ENCODE measurements around the gene FAM219B. TPM values are rescaled to one million over a fixed set of nuclear protein-coding genes. Genes with fewer than 3 reads are reported as not detected.

FAM219B gene
- total RNA-seq, 2 donors from 2014 or later, result 25.4 to 42.8 TPM

- ATAC-seq, result no peak
- Histone ChIP-seq H3K9me3 (no peaks in the 10 kb centered on the region), H3K27ac (no peak overlapping the region), H3K4me1 (no peaks in the 10 kb centered on the region), H3K36me3 (replicated peaks in 1 of 2; ENCODE audit: insufficient read depth in 1 of 2, low read depth in 2 of 2) (no peaks in the 10 kb centered on the region), H3K4me3 (no peak overlapping the region), H3K27me3 (no peaks in the 10 kb centered on the region)
- intact Hi-C loops (cut with DNase I), result no loop called here
- DNase-seq, result no peak
- 86 to 97% methylated on average over 5 to 6 of the region's 6 CpGs for WGBS, 2 donors
- TF ChIP-seq CTCF (IDR thresholded peaks at IDR 0.05), result no peak
- no peak for TF ChIP-seq POLR2A (IDR thresholded peaks at IDR 0.05)
These were observed 24.1 kb downstream of the FAM219B start for GRCh38 chr15:74882528-74882927.

GRCh38 chr15:74878273-74878672 is 28.4 kb downstream of the FAM219B start:
- Histone ChIP-seq H3K4me1 (no peaks in the 10 kb centered on the region), H3K27me3 (no peaks in the 10 kb centered on the region), H3K9me3 (no peaks in the 10 kb centered on the region), H3K36me3 (replicated peaks in 1 of 2; ENCODE audit: insufficient read depth in 1 of 2, low read depth in 2 of 2) (no peaks in the 10 kb centered on the region), H3K27ac (no peak overlapping the region), H3K4me3 (no peak overlapping the region)
- no peak for ATAC-seq
- intact Hi-C loops (cut with DNase I), result no loop called here
- no peak for DNase-seq
- TF ChIP-seq CTCF (IDR thresholded peaks at IDR 0.05) (no peak), POLR2A (IDR thresholded peaks at IDR 0.05) (no peak)
- WGBS, 2 donors, result 65 to 67% methylated on average over 4 of the region's 4 CpGs

- TF ChIP-seq POLR2A (IDR thresholded peaks at IDR 0.05), result no peak
- TF ChIP-seq CTCF (IDR thresholded peaks at IDR 0.05), result peak in 1 of 7 experiments; percentile 5
- Histone ChIP-seq H3K4me1 (peaks cover 35% of the 10 kb centered on the region), H3K27ac (peak overlapping the region in 3 of 4 donors; percentile 72 to 97 (median 97)), H3K36me3 (replicated peaks in 1 of 2; ENCODE audit: insufficient read depth in 1 of 2, low read depth in 2 of 2) (no peaks in the 10 kb centered on the region), H3K9me3 (no peaks in the 10 kb centered on the region), H3K4me3 (peak overlapping the region; percentile 42 to 63), H3K27me3 (no peaks in the 10 kb centered on the region)
- 22 to 30% methylated on average over 11 to 16 of the region's 16 CpGs for WGBS, 2 donors
- intact Hi-C loops (cut with DNase I), result no loop called here
- ATAC-seq, result peak; percentile 19
- DNase-seq, result peak; percentile 24 to 35 (median 31)
These were observed 32.8 kb downstream of the FAM219B start for GRCh38 chr15:74873756-74874424.

GRCh38 chr15:74873036-74873755 is 33.5 kb downstream of the FAM219B start, which contains the start of gene SCAMP2:
SCAMP2 (minus strand) TSS chr15:74873365; CDS start chr15:74873255, 110 bp downstream.
- 0% methylated on average over 1 to 47 of the region's 52 CpGs for WGBS, 2 donors
- H3K9me3 ChIP-seq, result no peaks in the 10 kb centered on the region
- H3K4me1 ChIP-seq, result peaks cover 42% of the 10 kb centered on the region
- DNase-seq (peak; percentile 90 to 96 (median 94)), ATAC-seq (peak; percentile 97)
- peak within 1 kb of the TSS; percentile 72 to 97 (median 96) for H3K27ac ChIP-seq
- peak; percentile 59 to 89 (median 83) for TF ChIP-seq POLR2A (IDR thresholded peaks at IDR 0.05)
- TF ChIP-seq CTCF (IDR thresholded peaks at IDR 0.05), result no peak
- no peaks in the 10 kb centered on the region for H3K27me3 ChIP-seq
- peak within 1 kb of the TSS; percentile 42 to 63 for H3K4me3 ChIP-seq
- intact Hi-C loops (cut with DNase I), result no loop called here
- H3K36me3 ChIP-seq (replicated peaks in 1 of 2; ENCODE audit: insufficient read depth in 1 of 2, low read depth in 2 of 2), result no peaks in the 10 kb centered on the region
